Endothelial cell of umbilical vein (primary cell): ENCODE data around the gene WNT10A. TPM values are rescaled to one million over a fixed set of nuclear protein-coding genes. Genes with fewer than 3 reads are reported as not detected.

Experiments used
- BruUV-seq: library from RNA; stranded (reverse); fragments of 400-500 nt; replicated peaks from 2 replicates; lab custom pipeline; 2021; lab: Mats Ljungman, UMichigan
- CTCF ChIA-PET: fragments of 300-600, 350-600 bp; sonication (Branson Sonifier 250); formaldehyde crosslinking; loops from one replicate; lab custom pipeline; 2021; ENCODE audit warnings: antibody characterized with exemption, inconsistent platforms; lab: Charles Lee
- POLR2A ChIA-PET: fragments of 300-600, 350-600 bp; sonication (Branson Sonifier 250); formaldehyde crosslinking; loops from one replicate; lab custom pipeline; 2021; ENCODE audit warnings: antibody characterized with exemption, inconsistent platforms; lab: Charles Lee
- DNase-seq: peaks from one replicate; pipeline ENCODE4 v3.0.0-alpha.2; 2011; ENCODE audit warnings: low read depth, low spot score
- FAIRE-seq: peaks from 2 replicates; lab custom pipeline; 2011; peaks lifted over from hg19 to GRCh38; lab: Jason Lieb, UNC
- H2AFZ ChIP-seq: 2 replicates; pipeline ENCODE4 v1.6.0; 2012; ENCODE audit warnings: low read depth, low read length, control low read depth, inconsistent platforms
- H3K27ac ChIP-seq: 2 replicates; pipeline ENCODE4 v1.5.1; 2011; ENCODE audit warnings: low read depth, mild to moderate bottlenecking, control low read depth, low read length, moderate library complexity; ENCODE audit not compliant: insufficient read depth
- H3K27me3 ChIP-seq, 2 experiments: 2 replicates each; pipeline versions ENCODE4 v1.6.0 to v1.6.1; 2011; ENCODE audit warnings: low read length in 2 of 2, mixed read lengths in 1 of 2; ENCODE audit not compliant: control insufficient read depth in 2 of 2, insufficient read depth in 2 of 2
- H3K36me3 ChIP-seq, 2 experiments: 2 replicates in 1 of 2; 3 replicates in 1 of 2; pipeline ENCODE4 v1.5.1; 2011; ENCODE audit warnings: low read length in 2 of 2, mild to moderate bottlenecking in 1 of 2, moderate library complexity in 1 of 2; ENCODE audit not compliant: control insufficient read depth in 2 of 2, insufficient read depth in 2 of 2; ENCODE audit errors: extremely low read depth in 1 of 2
- H3K4me1 ChIP-seq: 3 replicates; pipeline ENCODE4 v1.5.1; 2011; ENCODE audit warnings: mild to moderate bottlenecking, low read length; ENCODE audit not compliant: control insufficient read depth, insufficient read depth; ENCODE audit errors: extremely low read depth
- H3K4me2 ChIP-seq: 2 replicates; pipeline ENCODE4 v1.6.1; 2011; ENCODE audit warnings: low read length, control low read depth, mixed read lengths; ENCODE audit not compliant: insufficient read depth
- H3K4me3 ChIP-seq, 3 experiments: fragments of 200-600 bp in 1 of 3; sonication (generic), shearing (Covaris generic) in 1 of 3; replicated peaks in 1 of 3; 2 replicates each; pipeline ENCODE4 v1.5.1; 2011 to 2016; ENCODE audit warnings: control low read depth in 3 of 3, low read length in 3 of 3, mild to moderate bottlenecking in 2 of 3, inconsistent platforms in 1 of 3, low read depth in 1 of 3, moderate library complexity in 1 of 3; ENCODE audit not compliant: insufficient read depth in 1 of 3
- H3K79me2 ChIP-seq: 2 replicates; pipeline ENCODE4 v1.6.0; 2012; ENCODE audit warnings: low read length, inconsistent platforms; ENCODE audit not compliant: control insufficient read depth, insufficient read depth
- H3K9ac ChIP-seq: replicated peaks from 2 replicates; pipeline ENCODE3; 2011; ENCODE audit warnings: low read length, control low read depth; ENCODE audit not compliant: insufficient read depth; ENCODE audit errors: extremely low read depth
- H3K9me1 ChIP-seq: replicated peaks from 3 replicates; pipeline ENCODE4 v1.6.0; 2011; ENCODE audit warnings: mild to moderate bottlenecking, low read length; ENCODE audit not compliant: control insufficient read depth, insufficient read depth; ENCODE audit errors: extremely low read depth
- H3K9me3 ChIP-seq: replicated peaks from 2 replicates; pipeline ENCODE4 v1.5.1; 2012; ENCODE audit warnings: low read length, inconsistent platforms; ENCODE audit not compliant: control insufficient read depth, insufficient read depth
- H4K20me1 ChIP-seq: replicated peaks from 2 replicates; pipeline ENCODE3; 2011; ENCODE audit warnings: mild to moderate bottlenecking, low read length; ENCODE audit not compliant: control insufficient read depth, insufficient read depth; ENCODE audit errors: extremely low read depth
- EZH2 ChIP-seq: IDR thresholded peaks from 2 replicates; pipeline ENCODE4 v1.6.1; 2012; ENCODE audit warnings: borderline replicate concordance, low read depth, mild to moderate bottlenecking, moderate library complexity, low read length, inconsistent platforms; ENCODE audit not compliant: severe bottlenecking
- FOS ChIP-seq: IDR thresholded peaks from 2 replicates; pipeline ENCODE4 v1.6.1; 2011; ENCODE audit warnings: mild to moderate bottlenecking, low read length, moderate library complexity, borderline replicate concordance; ENCODE audit not compliant: insufficient read depth
- GATA2 ChIP-seq: IDR thresholded peaks from 2 replicates; pipeline ENCODE4 v1.7.0; 2011; ENCODE audit warnings: low read depth, mild to moderate bottlenecking, moderate library complexity, mixed read lengths, low read length; ENCODE audit not compliant: insufficient read length, insufficient read depth
- MYC ChIP-seq: IDR thresholded peaks from one replicate; pipeline ENCODE4 v1.6.1; 2011; ENCODE audit warnings: mild to moderate bottlenecking, low read depth, low read length
- POLR2AphosphoS5 ChIP-seq: IDR thresholded peaks from 2 replicates; pipeline ENCODE4 v1.6.1; 2012; ENCODE audit warnings: low read depth, mild to moderate bottlenecking, control low read depth, low read length, moderate library complexity; ENCODE audit not compliant: insufficient read depth
- dilution Hi-C: fragments of 300-500 bp; cut with MboI; formaldehyde crosslinking; loops from one replicate; pipeline ENCODE4 v1.15.0; 2019; ENCODE audit warnings: low sequenced_read_pairs; ENCODE audit not compliant: extremely low pct_ligation_motif_present
- intact Hi-C: fragments of 100-400 bp; cut with micrococcal nuclease; formaldehyde crosslinking; loops from one replicate; pipeline ENCODE4 v1.10.0; 2022
- polyA plus RNA-seq, 4 experiments: library from polyadenylated mRNA; depleted of rRNA in 3 of 4; stranded (reverse) in 3 of 4; unstranded in 1 of 4; fragments of >200 nt; gene quantifications; 2 replicates each; pipeline versions ENCODE4 v1.2.1 to v1.2.3, GENCODE V29; 2011 to 2012; ENCODE audit warnings: missing spikeins in 1 of 4
- total RNA-seq: library from RNA; stranded (reverse); gene quantifications from 2 replicates; pipeline ENCODE4 v1.2.3, GENCODE V29; 2021
- TF ChIP-seq, protein P1 (sequence below): IDR thresholded peaks from 2 replicates; pipeline ENCODE4 v1.6.1; 2011; ENCODE audit not compliant: insufficient read depth, insufficient read length
- TF ChIP-seq, protein P2 (sequence below), 2 donors: IDR thresholded peaks; 1 replicate in 1 of 2; 2 replicates in 1 of 2; pipeline ENCODE4 v1.5.1; 2011; ENCODE audit warnings: low read length in 2 of 2, mild to moderate bottlenecking in 2 of 2, moderate library complexity in 2 of 2, control low read depth in 1 of 2, inconsistent platforms in 1 of 2, low read depth in 1 of 2; ENCODE audit not compliant: insufficient read depth in 1 of 2; ENCODE audit errors: extremely low read depth in 1 of 2

The WNT10A gene
- total and polyA plus RNA-seq, 2 donors (not counting 3 experiments of a cell fraction or from before 2014, with no cell fraction given) = not detected

DNA sequence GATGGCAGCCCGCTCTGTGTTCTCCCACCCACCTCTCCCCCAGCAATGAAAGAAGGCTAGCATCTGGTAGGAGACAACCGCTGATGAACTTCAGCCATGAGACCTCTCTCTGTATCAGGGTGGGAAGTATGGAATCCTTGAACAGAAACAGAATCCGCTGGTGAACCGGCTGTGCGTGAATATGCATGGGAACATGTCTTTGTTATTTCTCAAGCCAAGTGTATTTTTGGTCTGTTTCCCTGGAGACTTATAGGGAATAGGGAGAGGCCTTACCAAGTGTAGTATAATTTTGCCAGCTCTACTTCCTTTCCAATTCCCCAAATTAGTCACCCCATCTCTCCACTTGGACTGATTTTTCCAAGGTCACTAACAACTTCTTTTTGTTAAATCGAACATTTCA lies 30.1 kb downstream of the WNT10A start:
- Histone ChIP-seq H4K20me1 (no peaks in the 10 kb centered on the region), H3K9me3 (no peaks in the 10 kb centered on the region), H3K27me3 (peaks cover 15 to 17% of the 10 kb centered on the region in 2 experiments), H3K79me2 (no peaks in the 10 kb centered on the region), H3K9me1 (no peaks in the 10 kb centered on the region), H3K27ac (no peak overlapping the region), H3K9ac (no peak overlapping the region), H3K36me3 (no peaks in the 10 kb centered on the region), H2AFZ (no peak overlapping the region), H3K4me2 (no peak overlapping the region), H3K4me3 (no peak overlapping the region), H3K4me1 (peaks cover 4% of the 10 kb centered on the region)
- ChIA-PET CTCF (interaction anchor here (1.2 to 2.8 kb wide), 3 partner anchors 8 to 34 kb away, joined by 3 to 14 read pairs (median 10); no protein-coding TSS in a partner anchor), POLR2A (no interaction called here)
- intact Hi-C loops = no loop called here
- BruUV-seq = no TSS peak
- TF ChIP-seq, protein P1, sequence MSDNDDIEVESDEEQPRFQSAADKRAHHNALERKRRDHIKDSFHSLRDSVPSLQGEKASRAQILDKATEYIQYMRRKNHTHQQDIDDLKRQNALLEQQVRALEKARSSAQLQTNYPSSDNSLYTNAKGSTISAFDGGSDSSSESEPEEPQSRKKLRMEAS = no peak
- TF ChIP-seq POLR2AphosphoS5 (no peak), GATA2 (no peak), EZH2 (no peak), FOS (no peak), MYC (no peak)
- TF ChIP-seq, protein P2, sequence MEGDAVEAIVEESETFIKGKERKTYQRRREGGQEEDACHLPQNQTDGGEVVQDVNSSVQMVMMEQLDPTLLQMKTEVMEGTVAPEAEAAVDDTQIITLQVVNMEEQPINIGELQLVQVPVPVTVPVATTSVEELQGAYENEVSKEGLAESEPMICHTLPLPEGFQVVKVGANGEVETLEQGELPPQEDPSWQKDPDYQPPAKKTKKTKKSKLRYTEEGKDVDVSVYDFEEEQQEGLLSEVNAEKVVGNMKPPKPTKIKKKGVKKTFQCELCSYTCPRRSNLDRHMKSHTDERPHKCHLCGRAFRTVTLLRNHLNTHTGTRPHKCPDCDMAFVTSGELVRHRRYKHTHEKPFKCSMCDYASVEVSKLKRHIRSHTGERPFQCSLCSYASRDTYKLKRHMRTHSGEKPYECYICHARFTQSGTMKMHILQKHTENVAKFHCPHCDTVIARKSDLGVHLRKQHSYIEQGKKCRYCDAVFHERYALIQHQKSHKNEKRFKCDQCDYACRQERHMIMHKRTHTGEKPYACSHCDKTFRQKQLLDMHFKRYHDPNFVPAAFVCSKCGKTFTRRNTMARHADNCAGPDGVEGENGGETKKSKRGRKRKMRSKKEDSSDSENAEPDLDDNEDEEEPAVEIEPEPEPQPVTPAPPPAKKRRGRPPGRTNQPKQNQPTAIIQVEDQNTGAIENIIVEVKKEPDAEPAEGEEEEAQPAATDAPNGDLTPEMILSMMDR (IDR thresholded peaks at IDR 0.05; ENCODE audit: extremely low read depth in 1 of 2, insufficient read depth in 1 of 2, low read depth in 1 of 2, low read length in 2 of 2) = no peak
- dilution Hi-C loops = no loop called here
- FAIRE-seq (no peak), DNase-seq (no peak)
